K562 (cell line): Measurements from ENCODE around the gene PUSL1.

Experiments
- CHD2 ChIP-seq: IDR thresholded peaks from 2 replicates; pipeline ENCODE4 v1.6.1; 2011; ENCODE audit warnings: low read depth, low read length
- CTCF ChIP-seq, 3 experiments: IDR thresholded peaks in 2 of 3; conservative IDR thresholded peaks in 1 of 3; 2 replicates each; pipeline ENCODE4 v1.5.1; 2011 to 2012; ENCODE audit warnings: low read length in 3 of 3, mild to moderate bottlenecking in 3 of 3, control low read depth in 2 of 3, improper control_type of control experiment in 1 of 3, inconsistent platforms in 1 of 3, low read depth in 1 of 3, mixed read lengths in 1 of 3, moderate library complexity in 1 of 3; ENCODE audit not compliant: insufficient read depth in 2 of 3
- GATA2 ChIP-seq: sonication (generic); formaldehyde crosslinking; IDR thresholded peaks from 2 replicates; pipeline ENCODE4 v1.4.0; 2020; ENCODE audit warnings: mild to moderate bottlenecking, missing genetic modification reagents
- GTF2E2 ChIP-seq: fragments of 200-800 bp; sonication (Bioruptor generic); IDR thresholded peaks from 2 replicates; pipeline ENCODE4 v1.6.1; 2016; ENCODE audit warnings: missing genetic modification characterization, missing compliant biosample characterization
- PCBP2 ChIP-seq: fragments of 200-400 bp; formaldehyde crosslinking; IDR thresholded peaks from 2 replicates; pipeline ENCODE4 v1.6.1; 2018; ENCODE audit warnings: low read length, low read depth, mild to moderate bottlenecking, moderate library complexity; ENCODE audit not compliant: poor library complexity, severe bottlenecking
- POU5F1 ChIP-seq: fragments of 150-350 bp; IDR thresholded peaks from 2 replicates; pipeline ENCODE4 v1.6.1; 2014; ENCODE audit warnings: borderline replicate concordance, low read length, low read depth, mild to moderate bottlenecking; ENCODE audit not compliant: partially characterized antibody
- RAD51 ChIP-seq: fragments of 450-650 bp; IDR thresholded peaks from 2 replicates; pipeline ENCODE4 v1.7.1; 2016; ENCODE audit warnings: low read depth, mild to moderate bottlenecking, borderline replicate concordance
- SREBF2 ChIP-seq: sonication (generic); formaldehyde crosslinking; IDR thresholded peaks from 2 replicates; pipeline ENCODE4 v1.4.0; 2020; ENCODE audit warnings: mild to moderate bottlenecking, missing genetic modification reagents
- TARDBP ChIP-seq: fragments of 450-650 bp; IDR thresholded peaks from 2 replicates; pipeline ENCODE4 v1.6.1; 2016
- TBP ChIP-seq: optimal IDR thresholded peaks from 2 replicates; pipeline ENCODE3; 2011; ENCODE audit warnings: low read depth, low read length, improper control_type of control experiment
- ZNF41 ChIP-seq: fragments of 250-450 bp; sonication (Bioruptor Pico); conservative IDR thresholded peaks from 2 replicates; pipeline ENCODE4 v1.4.0; 2020; ENCODE audit warnings: mild to moderate bottlenecking
- ZNF695 ChIP-seq: fragments of 450-650 bp; formaldehyde crosslinking; IDR thresholded peaks from 2 replicates; pipeline ENCODE4 v1.4.0; 2020; ENCODE audit warnings: mild to moderate bottlenecking, moderate library complexity
- TF ChIP-seq, protein P1 (sequence below): fragments of 450-650 bp; formaldehyde crosslinking; IDR thresholded peaks from 2 replicates; pipeline ENCODE4 v1.4.0; 2022; ENCODE audit warnings: missing genetic modification characterization

DNA sequence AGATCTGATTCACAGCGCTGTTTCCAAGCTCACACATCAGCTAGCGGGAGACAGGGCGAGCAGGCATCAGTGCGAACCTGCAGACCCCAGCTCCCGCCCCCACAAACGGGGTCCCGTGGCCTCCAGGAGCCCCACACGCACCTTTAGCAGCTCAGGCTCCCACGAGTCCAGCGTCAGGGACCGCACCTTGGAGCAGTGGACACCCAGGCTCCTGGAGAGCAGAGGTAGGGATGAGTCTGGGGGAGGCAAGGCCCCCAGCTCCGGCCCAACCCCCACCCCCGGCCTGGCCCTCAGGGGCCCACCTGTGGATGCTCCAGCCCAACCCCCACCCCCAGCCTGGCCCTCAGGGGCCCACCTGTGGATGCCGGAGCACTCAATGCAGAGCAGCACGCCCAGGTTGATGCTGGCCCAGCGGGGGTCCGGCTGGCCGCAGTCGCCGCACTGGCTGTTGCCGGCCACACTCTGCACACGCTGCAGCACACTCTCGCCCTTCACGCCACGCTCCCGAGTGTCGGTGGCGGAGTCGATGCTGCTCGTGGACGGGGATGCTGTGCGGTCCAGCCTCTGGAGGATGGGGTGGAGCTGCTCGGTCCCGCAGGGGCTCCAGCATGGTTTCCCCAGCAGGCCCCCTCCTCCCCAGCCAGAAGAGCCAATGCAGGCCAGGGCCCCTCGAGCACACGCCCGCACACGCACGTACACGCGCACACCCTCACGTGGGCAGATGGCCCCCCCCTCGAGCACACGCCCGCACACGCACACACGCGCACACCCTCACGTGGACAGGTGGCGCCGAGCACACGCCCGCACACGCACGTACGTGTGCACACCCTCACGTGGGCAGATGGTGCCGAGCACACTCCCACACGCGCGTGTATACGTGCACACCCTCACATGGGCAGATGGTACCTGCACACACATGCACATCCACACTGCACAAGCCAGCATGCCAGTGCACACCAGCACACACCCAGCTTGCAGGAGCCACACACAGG lies 12.0 kb upstream of the PUSL1 start:
- TF ChIP-seq POU5F1 (no peak), TARDBP (no peak), ZNF695 (no peak), GTF2E2 (no peak), PCBP2 (no peak), GATA2 (CRISPR knock-in tag) (no peak), RAD51 (no peak), ZNF41 (CRISPR knock-in tag) (no peak), CHD2 (no peak), TBP (no peak), SREBF2 (CRISPR knock-in tag) (no peak), CTCF (IDR thresholded peaks at IDR 0.05 in 2 of 3, conservative IDR thresholded peaks at IDR 0.05 in 1 of 3; ENCODE audit: insufficient read depth in 2 of 3, low read depth in 1 of 3, low read length in 3 of 3) (no peak)
- TF ChIP-seq, protein P1, sequence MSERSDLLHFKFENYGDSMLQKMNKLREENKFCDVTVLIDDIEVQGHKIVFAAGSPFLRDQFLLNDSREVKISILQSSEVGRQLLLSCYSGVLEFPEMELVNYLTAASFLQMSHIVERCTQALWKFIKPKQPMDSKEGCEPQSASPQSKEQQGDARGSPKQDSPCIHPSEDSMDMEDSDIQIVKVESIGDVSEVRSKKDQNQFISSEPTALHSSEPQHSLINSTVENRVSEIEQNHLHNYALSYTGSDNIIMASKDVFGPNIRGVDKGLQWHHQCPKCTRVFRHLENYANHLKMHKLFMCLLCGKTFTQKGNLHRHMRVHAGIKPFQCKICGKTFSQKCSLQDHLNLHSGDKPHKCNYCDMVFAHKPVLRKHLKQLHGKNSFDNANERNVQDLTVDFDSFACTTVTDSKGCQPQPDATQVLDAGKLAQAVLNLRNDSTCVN (CRISPR knock-in tag) = no peak
